RWPE1 (cell line): ENCODE measurements around the gene BEST4.
"Not testable (repeated sequence)": the region's sequence is repeated elsewhere in the genome, so short reads cannot be mapped to it uniquely, and the experiment has no call there.

Experiments used
- CTCF ChIA-PET: fragments of 350-600 bp; sonication (Branson Sonifier 250); formaldehyde crosslinking; extraction: SDS; loops from one replicate; lab custom pipeline; 2021; lab: Yijun Ruan, JAX
- POLR2A ChIA-PET: fragments of 400-600 bp; formaldehyde crosslinking; extraction: SDS; loops from one replicate; lab custom pipeline; 2020; ENCODE audit warnings: antibody characterized with exemption; ENCODE audit not compliant: low non-redundant PET; lab: Yijun Ruan, JAX
- DNase-seq: peaks from one replicate; pipeline ENCODE4 v3.0.0; 2012; ENCODE audit warnings: low spot score
- H3K27ac ChIP-seq: fragments of 450-650 bp; 2 replicates; pipeline ENCODE4 v1.5.1; 2017
- TF ChIP-seq, protein P1 (sequence below): fragments of 450-650 bp; conservative IDR thresholded peaks from 2 replicates; pipeline ENCODE4 v1.5.1; 2017; ENCODE audit warnings: low read depth, mild to moderate bottlenecking

BEST4 gene

GRCh38 chr1:44803062-44803311, 15.0 kb upstream of the BEST4 start:
- CTCF ChIA-PET: no interaction called here
- DNase-seq: no peak
- peak overlapping the region; percentile 99 for H3K27ac ChIP-seq
- POLR2A ChIA-PET: interaction anchor here (0.5 kb wide), 1 partner anchor 11 kb away, joined by 5 read pairs; no protein-coding TSS in a partner anchor
- TF ChIP-seq, protein P1, sequence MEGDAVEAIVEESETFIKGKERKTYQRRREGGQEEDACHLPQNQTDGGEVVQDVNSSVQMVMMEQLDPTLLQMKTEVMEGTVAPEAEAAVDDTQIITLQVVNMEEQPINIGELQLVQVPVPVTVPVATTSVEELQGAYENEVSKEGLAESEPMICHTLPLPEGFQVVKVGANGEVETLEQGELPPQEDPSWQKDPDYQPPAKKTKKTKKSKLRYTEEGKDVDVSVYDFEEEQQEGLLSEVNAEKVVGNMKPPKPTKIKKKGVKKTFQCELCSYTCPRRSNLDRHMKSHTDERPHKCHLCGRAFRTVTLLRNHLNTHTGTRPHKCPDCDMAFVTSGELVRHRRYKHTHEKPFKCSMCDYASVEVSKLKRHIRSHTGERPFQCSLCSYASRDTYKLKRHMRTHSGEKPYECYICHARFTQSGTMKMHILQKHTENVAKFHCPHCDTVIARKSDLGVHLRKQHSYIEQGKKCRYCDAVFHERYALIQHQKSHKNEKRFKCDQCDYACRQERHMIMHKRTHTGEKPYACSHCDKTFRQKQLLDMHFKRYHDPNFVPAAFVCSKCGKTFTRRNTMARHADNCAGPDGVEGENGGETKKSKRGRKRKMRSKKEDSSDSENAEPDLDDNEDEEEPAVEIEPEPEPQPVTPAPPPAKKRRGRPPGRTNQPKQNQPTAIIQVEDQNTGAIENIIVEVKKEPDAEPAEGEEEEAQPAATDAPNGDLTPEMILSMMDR: no peak

GRCh38 chr1:44802306-44803061, 14.5 kb upstream of the BEST4 start:
- CTCF ChIA-PET: no interaction called here
- TF ChIP-seq, protein P1: no peak
- DNase-seq: no peak
- H3K27ac ChIP-seq: peak overlapping the region; percentile 99
- POLR2A ChIA-PET: no interaction called here

DNA sequence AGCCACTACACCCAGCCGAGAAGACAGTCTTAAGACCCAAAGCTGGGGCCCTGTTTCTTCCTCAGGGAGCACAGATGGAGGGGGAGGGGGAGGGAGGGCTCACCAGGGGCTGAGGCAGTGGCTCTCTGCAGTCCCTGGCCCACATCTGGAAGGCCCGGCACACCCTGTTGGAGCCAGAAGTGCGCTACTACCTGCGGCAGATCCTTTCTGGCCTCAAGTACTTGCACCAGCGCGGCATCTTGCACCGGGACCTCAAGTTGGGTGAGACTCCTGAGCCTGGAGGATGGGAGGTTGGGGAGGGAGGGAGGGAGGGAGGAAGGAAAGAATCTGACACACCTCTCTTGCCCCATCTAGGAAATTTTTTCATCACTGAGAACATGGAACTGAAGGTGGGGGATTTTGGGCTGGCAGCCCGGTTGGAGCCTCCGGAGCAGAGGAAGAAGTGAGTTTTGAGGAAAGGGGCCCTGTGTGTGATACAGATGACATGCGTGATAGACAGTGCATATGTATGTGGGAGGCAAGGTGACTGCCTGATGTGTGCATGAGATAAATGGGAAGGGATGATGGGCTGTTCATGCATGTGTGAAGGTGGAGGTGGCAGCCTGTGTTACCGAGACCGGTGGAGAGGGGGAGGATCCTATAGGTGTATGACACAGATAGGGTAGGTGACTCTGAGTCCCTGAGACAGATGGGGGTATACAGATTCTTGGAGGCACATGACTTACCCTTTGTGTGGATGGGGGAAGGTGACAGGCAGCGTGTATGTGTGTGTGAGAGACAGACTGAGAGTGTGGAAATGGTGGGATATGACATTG, 13.7 kb upstream of the BEST4 start:
- H3K27ac ChIP-seq: peak overlapping the region; percentile 99
- CTCF ChIA-PET: interaction anchor here (0.5 kb wide), 2 partner anchors 70 to 505 kb away, joined by 3 to 10 read pairs; no protein-coding TSS in a partner anchor
- TF ChIP-seq, protein P1: no peak
- no peak for DNase-seq
- POLR2A ChIA-PET: no interaction called here

- ChIA-PET CTCF (interaction anchor here (0.7 to 0.9 kb wide), 3 partner anchors 16 to 418 kb away, joined by 3 to 7 read pairs (median 3); no protein-coding TSS in a partner anchor), POLR2A (interaction anchor here (0.6 to 1.5 kb wide), 8 partner anchors 9 to 748 kb away, joined by 3 to 8 read pairs (median 4); partner anchors contain the start of gene RPS8)
- TF ChIP-seq, protein P1: peak; percentile 96
- peak; percentile 93 for DNase-seq
- H3K27ac ChIP-seq: peak within 1 kb of the TSS; percentile 99
These were observed 12.0 kb upstream of the BEST4 start, which contains the start of gene PLK3 for GRCh38 chr1:44799770-44800584. PLK3 (plus strand) TSS chr1:44800377; CDS start chr1:44800464, 87 bp downstream.

GRCh38 chr1:44798481-44799365, 10.8 kb upstream of the BEST4 start:
- H3K27ac ChIP-seq: peak overlapping the region; percentile 99
- CTCF ChIA-PET: interaction anchor here (0.6 to 0.7 kb wide), 3 partner anchors 52 to 355 kb away, joined by 3 to 9 read pairs (median 4); no protein-coding TSS in a partner anchor
- no peak for DNase-seq
- POLR2A ChIA-PET: interaction anchor here (0.7 kb wide), 1 partner anchor 37 kb away, joined by 4 read pairs; no protein-coding TSS in a partner anchor
- TF ChIP-seq, protein P1: no peak

- peak overlapping the region; percentile 99 for H3K27ac ChIP-seq
- DNase-seq, POLR2A ChIA-PET, CTCF ChIA-PET: not testable (repeated sequence)
These were observed 9.9 kb upstream of the BEST4 start for GRCh38 chr1:44797886-44798285.
